Peyer's patch (tissue), 4 donors: Measurements from ENCODE around the gene DGKH.

Experiments
- POLR2A ChIP-seq, 2 donors: fragments of 450-650 bp; IDR thresholded peaks; one replicate each; pipeline ENCODE4 v1.5.1; 2017; ENCODE audit warnings: antibody characterized with exemption in 2 of 2, mild to moderate bottlenecking in 2 of 2, moderate library complexity in 2 of 2
- TF ChIP-seq, protein P1 (sequence below), 6 experiments: fragments of 450-650 bp in 4 of 6; fragments of 200-600 bp in 2 of 6; sonication (generic) in 1 of 6; IDR thresholded peaks; one replicate each; pipeline ENCODE4 v1.5.1; 2017 to 2019; ENCODE audit warnings: antibody characterized with exemption in 6 of 6, mild to moderate bottlenecking in 3 of 6, moderate library complexity in 1 of 6

GRCh38 chr13:42190529-42190928, 142.1 kb downstream of the DGKH start:
- TF ChIP-seq, protein P1, sequence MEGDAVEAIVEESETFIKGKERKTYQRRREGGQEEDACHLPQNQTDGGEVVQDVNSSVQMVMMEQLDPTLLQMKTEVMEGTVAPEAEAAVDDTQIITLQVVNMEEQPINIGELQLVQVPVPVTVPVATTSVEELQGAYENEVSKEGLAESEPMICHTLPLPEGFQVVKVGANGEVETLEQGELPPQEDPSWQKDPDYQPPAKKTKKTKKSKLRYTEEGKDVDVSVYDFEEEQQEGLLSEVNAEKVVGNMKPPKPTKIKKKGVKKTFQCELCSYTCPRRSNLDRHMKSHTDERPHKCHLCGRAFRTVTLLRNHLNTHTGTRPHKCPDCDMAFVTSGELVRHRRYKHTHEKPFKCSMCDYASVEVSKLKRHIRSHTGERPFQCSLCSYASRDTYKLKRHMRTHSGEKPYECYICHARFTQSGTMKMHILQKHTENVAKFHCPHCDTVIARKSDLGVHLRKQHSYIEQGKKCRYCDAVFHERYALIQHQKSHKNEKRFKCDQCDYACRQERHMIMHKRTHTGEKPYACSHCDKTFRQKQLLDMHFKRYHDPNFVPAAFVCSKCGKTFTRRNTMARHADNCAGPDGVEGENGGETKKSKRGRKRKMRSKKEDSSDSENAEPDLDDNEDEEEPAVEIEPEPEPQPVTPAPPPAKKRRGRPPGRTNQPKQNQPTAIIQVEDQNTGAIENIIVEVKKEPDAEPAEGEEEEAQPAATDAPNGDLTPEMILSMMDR (IDR thresholded peaks at IDR 0.05): no peak
- TF ChIP-seq POLR2A (IDR thresholded peaks at IDR 0.05): no peak
